HG03066 (cell line): Measurements from ENCODE around the gene TBL1X.
A peak's percentile ranks its signal among the peaks of the same experiment; 100 is the strongest.
"Not testable (repeated sequence)": the region's sequence is repeated elsewhere in the genome, so short reads cannot be mapped to it uniquely, and the experiment has no call there.

Source experiments
- ATAC-seq: cut with Tn5 transposase; IDR thresholded peaks from one replicate; pipeline ENCODE4 v1.9.1; 2021; ENCODE audit warnings: low read depth; ENCODE audit not compliant: unreplicated experiment

The TBL1X gene

DNA sequence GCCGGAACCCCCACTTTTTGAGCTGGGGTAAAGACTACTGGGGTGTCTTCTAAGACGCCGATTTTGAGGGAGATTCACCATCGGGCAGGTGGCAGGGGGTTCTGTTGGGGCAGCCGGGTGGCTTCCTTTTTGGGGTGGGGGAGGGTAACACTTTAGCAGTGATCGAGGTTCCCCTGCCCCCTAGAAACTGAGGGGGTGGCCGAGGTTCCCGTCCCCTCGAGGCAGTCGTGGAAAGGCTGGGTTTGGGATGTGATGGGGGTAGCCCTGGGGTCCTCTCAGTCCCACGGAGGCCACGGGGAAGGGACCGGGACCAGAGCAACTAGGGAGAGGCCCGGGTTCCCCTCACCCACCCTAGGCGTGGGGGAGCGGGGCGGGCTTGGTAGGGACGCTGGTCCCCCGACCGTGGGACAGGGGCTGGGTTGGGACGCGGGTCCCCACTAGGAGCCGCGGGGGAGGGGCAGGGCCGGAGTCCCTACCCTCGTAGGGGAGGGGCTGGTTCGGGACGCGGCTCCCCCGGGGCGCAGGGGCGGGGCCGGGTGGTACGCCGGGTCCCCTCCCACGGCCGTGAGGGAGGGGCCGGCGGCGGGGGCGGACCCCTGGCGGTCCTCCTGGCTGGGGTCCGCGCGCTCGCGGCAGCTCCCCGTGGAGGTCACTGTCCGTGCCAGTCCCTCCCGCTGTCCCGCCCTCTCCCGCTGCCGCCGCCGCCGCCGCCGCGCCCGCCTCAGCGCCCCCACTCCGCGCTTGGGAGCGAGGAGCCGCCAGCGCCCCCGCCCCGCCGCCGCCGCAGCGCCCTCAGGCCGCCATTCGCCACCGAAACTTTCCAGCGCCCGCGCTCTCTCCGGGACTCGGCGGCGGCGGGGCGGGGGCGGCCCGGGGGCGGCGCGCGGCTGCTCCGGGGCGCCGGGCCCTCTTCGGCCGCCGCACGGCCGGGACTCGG is at the start of gene TBL1X:
Gene TBL1X (plus strand): TSS at position 624 of the 937 bp plus-strand sequence. CDS start 188,529 bp downstream, outside the sequence.
- peak; percentile 27 for ATAC-seq

DNA sequence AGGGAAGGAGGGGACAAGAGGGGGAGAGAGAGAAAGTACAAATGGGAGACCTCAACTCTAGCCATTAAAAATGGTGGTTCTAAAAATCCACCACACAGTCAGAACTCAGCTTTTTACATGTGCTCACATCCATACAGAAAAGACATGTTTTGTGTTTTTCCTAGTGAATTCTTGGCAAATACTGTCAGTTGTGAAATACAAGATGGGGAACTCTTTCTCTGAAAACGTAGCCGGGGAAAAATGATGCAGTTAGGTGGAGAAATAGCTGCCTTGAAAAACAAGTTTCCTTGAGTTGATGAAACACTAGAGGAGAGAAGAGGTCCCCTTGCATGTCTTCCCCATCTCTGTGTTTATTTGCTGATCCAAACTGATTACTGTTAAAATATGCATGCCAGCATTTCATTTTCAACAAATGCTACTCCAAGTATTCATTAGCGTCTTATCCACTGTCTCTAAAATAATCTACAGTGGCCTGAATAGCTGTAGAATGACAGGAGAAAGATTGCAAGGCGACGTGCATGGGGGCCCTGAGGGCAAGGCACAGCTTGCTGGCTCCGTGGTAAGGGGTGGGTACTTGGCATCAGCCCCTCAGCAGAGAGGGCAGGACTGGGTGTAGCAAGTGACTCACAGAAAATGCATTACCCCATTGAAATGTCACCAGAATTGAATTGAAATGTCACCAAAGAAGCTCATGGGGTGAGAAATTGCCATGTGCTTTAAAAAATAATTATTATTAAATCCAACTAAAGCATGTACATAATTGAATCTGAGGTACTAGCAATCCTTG is 48.1 kb upstream of the TBL1X start:
- no peak for ATAC-seq

DNA sequence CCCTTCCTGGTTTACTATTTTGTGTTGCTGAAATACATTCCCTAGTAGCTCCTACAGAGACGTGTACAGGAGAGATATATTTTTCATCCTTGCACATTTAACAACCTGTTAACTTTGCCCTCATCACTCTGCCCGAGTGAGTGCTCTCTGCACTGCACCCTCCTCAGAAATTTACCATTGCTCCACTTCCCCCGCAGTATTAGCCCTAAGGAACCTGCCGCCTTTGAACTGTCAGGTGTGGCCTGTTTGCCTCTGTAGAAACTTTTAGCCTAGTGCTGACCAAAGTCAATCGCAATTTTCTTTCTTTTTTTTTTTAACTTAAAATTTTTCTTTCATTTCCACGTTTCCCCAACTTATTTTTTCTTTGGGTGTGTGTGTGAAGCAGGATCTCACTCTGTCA is 46.6 kb upstream of the TBL1X start:
- no peak for ATAC-seq

DNA sequence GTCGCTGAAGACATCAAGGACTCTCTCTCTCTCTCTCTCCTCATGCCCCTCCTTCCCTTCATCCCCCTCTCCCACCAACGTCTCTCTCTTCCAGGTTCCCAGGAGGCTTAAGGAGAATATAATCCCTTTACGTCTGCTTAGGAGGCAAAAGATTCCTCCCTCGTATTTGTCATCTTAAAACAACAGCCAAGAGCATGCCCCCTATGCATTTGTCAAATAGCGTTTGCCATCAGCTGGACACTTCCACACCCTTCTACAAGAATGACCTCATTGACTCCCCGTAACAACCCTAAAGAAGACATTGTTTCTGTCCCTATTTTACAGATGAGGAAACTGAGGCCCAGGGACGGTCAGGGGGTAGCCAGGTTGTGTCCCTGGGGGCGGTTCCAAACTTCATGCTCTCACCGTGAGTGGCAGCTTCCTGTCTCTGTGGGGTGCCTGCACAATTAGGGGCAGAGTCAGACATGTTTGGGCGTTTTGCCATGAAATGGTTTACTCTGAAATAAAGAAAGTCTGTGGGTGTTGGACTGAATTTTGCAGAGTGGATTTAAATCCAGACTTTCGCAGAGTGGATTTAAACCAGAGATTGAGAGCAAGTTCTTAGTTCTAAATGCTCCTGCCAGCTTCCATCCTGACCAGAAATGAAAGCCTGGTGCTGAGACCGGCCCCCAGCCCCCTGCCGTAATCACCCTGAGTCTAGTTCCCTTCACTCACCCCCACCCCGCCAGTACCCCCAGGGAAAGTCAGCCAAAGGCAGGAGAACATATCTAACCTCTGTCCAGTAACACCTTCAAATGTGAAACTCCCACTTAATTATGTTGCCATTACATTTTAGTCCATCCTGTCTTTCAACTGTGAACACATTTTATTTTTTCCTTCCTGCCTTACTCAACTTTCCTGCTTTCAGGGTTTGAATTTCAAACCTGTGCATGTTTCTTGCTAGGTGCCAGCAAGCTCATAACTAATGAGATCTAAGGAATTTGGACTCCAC is 44.3 kb upstream of the TBL1X start:
- no peak for ATAC-seq

DNA sequence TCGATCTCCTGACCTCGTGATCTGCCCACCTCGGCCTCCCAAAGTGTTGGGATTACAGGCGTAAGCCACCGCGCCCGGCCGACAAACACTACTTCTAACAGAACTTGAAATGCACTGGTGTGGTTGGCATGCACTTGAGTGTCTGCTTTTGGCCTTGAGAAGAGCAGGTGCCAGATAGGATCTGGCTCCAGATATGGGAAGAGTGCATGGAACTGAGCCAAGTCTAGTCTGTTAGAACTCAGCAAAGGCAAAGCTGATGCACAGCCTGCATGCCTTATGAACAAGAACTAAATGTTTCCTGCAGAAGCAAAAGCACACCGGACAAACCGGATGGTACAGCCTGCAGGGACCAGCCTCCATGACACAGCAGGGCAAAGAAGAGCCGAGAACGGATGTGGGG is 35.1 kb upstream of the TBL1X start:
- no peak for ATAC-seq

DNA sequence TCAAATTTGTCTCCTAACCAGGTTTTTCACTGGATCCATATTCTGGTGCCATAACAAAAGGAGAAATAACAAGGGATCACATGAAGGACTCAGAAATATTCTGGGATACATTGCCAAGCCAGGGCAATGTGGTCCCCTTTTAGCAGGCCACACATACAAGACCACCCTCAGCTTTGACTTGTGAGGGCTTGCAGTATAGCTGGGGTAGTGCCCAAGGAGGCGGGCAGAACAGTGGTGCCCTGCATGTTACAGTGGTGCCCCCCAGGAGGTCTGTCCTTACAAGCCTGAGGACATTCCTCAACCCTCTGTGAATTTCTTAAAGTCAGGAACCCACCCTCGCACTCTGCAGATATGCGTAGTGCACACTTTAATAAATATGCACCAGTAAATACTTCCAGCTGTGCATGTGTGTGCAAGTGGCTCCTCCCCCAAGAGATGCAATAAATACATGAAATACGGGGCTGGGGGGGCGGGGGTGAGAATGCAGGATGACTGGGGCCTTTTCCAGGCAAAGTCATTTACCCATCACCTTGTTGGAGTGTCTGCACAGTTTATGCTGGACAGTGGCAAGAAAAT is 34.4 kb upstream of the TBL1X start:
- ATAC-seq = no peak

DNA sequence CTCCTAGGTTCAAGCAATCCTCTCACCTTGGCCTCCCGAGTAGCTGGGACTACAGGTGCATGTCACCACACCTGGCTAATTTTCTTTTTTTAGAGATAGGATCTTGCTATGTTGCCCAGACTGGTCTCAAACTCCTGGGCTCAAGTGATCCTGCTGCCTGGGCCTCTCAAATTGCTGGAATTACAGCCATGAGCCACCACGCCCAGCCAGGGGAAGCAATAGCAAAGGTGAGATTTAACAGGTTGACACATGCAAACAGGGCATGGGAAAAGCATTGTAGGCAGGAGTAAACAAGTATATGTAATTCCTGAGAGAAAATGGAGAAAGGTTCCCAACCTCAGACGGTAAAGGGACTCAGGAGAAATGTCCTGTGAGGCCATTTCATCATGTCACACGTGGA is 33.6 kb upstream of the TBL1X start:
- ATAC-seq = no peak

DNA sequence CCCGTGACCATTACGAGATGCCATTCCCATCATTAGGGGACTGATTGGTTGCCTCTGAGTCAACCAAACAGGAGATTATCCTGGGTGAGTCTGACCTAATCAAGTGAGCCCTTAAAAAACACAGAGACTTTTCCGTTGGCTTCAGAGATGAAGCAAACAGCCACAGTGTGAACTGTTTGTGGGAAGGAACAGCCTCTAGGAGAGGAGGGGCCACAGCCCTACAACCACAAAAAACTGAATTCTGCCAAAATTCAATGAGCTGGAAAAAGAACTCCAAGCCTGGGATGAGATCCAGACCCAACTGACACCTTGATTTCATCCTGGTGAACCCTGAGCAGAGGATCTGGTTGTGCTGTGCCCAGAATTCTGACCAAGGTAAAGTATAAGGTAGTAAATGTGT is 31.3 kb upstream of the TBL1X start:
- ATAC-seq = no peak

DNA sequence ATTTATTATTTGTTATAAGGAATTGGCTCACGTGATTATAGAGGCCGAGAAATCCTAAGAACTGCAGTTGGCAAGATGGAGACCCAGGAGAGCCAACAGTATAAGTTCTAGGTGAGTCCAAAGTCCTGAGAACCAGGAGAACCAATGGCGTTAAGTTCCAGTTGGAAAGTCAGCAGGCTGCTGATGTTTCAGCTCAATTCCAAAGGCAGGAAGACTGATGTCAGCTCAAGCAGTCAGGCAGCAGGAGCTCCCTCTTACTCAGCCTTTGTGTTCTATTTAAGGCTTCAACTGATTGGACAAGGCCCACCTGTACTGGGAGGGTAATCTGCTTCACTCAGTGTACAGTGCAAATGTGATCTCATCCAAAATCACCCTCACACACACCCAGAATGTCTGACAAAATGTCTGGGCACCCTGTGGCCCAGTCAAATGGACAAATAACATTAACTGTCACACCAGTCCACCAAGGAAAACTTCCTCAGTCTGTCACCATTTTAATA is 30.8 kb upstream of the TBL1X start:
- no peak for ATAC-seq

DNA sequence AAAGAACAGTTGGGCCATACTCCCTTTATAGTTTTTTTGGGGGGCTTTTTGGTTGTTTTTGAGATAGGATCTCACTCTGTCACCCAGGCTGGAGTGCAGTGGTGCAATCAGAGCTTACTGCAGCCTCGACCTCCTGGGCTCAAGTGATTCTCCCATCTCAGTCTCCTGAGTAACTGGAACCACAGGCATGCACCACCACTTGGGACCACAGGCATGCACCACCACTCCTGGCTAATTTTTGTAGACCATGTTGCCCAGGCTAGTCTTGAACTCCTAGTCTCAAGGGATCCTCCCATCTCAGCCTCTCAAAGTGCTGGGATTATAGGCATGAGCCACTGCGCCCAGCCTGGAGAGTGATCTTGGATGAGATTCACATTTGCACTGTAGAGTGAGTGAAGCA is 29.8 kb upstream of the TBL1X start:
- ATAC-seq = not testable (repeated sequence)

DNA sequence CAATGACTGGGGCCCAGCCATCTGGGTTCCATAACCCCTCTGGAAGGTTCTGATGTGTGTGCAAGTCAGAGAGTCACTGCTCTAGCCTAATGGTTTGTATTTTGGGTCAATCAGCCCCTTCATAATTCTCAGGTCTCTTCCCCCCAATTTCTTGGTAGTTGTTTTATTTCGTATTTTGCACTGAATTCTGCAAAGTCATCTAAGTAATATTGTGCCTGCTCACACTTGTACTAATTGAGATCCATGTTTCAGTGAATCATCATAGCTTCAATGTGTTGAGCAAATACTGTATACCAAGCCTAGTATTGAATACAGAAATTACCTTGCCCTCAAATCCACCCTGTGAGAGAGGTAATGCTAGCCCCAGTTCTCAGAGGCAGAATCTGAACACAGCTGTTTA is 28.0 kb upstream of the TBL1X start:
- no peak for ATAC-seq

DNA sequence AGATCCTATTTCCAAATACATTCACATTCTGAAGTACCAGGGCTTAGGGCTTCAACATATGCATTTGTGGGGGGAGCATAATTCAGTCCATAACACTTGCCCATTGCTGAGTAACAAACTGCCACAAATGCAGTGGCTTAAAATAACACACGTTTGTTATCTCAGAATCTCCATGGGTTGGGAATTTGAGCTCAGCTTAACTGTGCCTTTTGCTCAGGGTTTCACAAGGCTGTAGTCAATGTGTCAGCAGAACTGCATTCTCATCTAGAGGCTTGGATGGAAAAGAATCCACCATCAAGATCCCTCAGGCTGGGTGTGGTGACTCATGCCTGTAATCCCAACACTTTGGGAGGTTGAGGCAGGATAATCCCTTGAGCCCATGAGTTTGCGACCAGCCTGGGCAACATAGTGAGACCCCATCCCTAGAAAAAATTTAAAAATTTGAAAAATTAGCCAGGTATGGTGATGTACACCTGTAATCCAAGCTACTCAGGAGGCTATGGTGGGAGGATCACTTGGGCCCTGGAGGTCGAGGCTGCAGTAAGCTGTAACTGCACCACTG is 25.8 kb upstream of the TBL1X start:
- ATAC-seq = no peak

DNA sequence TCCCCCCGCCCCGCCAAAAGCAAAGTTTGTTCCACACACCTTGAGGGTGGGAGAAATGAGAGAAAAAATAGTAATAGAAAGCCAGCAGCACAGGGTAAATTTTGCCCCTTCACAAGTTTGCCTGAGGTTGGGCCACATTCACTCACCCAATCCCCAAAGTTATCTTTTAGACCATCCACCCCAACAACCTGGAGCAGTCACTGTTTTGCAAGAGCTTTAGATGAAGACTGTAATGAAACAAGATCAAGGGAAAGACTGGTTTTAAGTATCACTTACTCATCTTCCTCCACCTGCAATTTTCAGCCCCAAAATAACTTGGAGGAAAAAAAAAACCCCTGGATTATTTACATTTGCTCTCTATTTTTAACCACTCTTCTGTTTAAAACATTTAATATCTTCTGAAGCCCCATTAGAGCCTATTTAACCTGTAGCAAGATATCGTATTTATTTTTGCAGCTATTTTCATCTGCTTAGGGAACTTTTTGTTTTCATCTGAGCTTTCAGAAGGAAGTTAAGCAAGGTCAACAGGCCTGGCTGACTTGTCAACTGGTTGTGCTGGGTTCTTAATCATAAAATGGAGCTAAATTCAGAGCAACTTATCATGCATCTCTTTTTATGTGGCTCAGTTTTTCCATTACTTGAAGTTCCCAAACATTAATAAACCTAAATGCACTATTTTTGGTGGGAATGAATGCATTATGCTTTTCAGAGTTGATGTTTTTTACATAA is 24.6 kb upstream of the TBL1X start:
- ATAC-seq = no peak

DNA sequence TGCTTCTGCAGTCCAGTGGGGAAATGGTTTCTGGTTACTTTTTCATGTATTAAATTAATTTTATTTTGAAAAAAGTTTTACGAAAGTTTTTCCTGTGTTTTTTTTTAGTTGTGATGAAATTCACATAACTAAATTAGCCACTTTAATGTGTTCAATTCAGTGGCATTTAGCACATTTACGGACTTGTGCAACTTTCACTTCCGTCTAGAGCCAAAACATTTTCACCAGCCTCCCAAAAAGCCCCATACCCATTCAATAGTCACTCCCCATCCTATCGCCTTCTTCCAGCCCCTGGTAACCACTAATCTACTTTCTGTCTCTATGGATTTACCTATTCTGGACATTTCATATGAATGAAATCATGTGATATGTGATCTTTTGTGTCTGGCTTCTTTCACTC is 22.8 kb upstream of the TBL1X start:
- no peak for ATAC-seq

DNA sequence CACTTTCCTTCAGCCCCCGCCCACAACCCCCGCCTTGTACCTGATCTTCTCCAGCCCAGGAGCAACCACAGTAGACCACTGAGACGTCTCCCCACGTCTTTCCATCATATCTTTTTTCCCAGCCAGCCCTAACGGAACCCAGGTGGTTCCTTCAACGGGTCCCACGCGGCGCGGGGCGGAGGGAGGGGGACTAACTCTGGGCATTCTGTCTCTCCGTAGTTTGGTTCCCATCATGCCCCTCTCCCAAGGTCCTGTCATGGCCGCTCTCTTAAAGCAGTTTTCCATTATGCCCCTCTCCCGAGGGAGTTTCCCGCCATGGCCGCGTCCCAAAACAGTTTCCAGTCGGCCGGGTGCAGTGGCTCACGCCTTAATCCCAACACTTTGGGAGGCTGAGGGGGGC is 21.5 kb upstream of the TBL1X start:
- no peak for ATAC-seq

DNA sequence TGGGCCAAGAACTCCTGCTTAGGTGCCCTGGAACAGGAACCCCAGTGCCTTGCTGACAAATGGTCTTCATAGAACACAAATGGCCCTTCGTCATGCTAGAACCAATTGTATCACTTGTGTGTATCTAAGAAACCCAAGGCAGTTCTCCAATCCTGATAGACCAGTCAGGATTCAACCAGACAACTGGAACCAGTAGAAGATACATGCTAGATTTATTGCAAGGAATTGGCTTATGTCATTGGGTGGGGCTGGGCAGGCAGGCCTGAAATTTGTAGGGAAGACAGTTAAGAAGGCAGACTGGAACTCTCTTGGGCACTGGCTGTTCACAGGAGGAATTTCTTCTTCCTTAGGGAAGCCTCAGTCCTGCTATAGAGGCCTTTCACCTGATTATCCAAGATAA is 17.0 kb upstream of the TBL1X start:
- ATAC-seq = no peak

DNA sequence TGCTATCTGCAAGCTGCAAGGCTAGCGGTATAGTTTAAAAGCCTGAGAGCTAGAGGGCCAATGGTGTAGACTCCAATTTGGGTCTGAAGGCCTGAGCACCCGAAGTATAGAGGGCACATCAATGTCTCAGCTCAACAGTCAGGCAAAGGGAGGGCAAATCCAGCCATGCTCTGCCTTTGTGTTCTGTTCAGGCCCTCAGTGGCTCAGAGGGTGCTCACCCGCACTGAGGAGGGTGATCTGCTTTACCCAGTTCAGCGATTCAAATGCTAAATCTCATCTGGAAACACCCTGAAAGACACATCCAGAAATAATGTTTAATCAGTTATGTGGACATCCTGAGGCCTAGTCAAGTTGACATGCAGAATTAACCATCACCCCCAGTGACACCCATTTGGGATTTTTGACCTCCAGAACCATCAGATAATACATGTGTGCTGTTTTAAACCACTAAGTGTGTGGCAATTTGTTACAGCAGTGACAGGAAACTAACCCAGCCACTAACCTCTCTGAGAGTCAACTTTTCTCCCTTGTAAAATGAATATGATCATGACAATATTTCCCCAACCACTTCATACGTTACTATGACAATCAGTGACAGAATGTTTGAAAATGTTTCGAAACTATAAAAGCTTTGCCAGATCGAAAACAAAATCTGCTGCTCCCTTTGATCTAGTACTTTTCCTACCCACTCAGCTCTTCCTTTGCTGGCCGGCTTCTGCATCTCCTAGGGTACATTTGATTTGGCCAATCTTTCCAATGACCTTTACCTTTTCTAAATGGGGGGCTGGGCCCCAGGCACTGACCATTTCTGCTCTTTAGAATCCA is 8.4 kb upstream of the TBL1X start:
- ATAC-seq = no peak

DNA sequence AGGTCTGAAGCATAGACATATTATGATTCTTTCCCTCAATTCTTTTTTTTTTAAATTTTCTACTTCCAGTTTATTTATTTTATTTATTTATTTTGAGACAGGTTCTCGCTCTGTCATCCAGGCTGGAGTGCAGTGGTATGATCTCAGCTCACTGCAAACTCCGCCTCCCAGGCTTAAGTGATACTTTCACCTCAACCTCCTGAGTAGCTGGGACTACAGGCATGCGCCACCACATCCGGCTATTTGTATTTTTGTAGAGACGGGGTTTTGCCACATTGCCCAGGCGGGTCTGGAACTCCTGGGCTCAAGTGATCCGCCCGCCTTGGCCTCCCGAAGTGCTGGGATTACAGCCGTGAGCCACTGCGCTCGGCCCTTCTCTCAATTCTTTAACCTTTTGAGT is 6.8 kb upstream of the TBL1X start:
- not testable (repeated sequence) for ATAC-seq
